NCI-H2227 treated with DMSO at 0.1 percent for 48 hours (cell line): ENCODE data around the gene CYLD.
A peak's percentile ranks its signal among the peaks of the same experiment; 100 is the strongest.

Source experiments
- DNase-seq: peaks from one replicate; lab custom pipeline; 2025; lab: John Stamatoyannopoulos, UW

CYLD gene

DNA sequence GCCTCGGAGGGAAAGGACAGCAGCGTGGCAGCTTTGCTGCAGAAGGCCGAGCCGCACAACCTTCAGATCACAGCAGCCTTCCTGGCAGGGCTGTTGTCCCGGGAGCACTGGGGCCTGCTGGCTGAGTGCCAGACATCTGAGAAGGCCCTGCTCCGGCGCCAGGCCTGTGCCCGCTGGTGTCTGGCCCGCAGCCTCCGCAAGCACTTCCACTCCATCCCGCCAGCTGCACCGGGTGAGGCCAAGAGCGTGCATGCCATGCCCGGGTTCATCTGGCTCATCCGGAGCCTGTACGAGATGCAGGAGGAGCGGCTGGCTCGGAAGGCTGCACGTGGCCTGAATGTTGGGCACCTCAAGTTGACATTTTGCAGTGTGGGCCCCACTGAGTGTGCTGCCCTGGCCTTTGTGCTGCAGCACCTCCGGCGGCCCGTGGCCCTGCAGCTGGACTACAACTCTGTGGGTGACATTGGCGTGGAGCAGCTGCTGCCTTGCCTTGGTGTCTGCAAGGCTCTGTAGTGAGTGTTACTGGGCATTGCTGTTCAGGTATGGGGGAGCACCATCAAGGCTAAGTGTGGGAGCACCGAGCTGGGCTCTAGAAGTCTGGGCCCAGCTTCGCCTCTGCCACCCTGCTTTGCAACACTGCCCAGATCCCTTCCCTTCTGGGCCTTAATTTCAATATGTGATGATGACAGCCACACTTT is 29.9 kb upstream of the CYLD start:
- DNase-seq: peak; percentile 8

- peak; percentile 7 for DNase-seq
Observed at GRCh38 chr16:50712560-50712898, 29.4 kb upstream of the CYLD start.

DNA sequence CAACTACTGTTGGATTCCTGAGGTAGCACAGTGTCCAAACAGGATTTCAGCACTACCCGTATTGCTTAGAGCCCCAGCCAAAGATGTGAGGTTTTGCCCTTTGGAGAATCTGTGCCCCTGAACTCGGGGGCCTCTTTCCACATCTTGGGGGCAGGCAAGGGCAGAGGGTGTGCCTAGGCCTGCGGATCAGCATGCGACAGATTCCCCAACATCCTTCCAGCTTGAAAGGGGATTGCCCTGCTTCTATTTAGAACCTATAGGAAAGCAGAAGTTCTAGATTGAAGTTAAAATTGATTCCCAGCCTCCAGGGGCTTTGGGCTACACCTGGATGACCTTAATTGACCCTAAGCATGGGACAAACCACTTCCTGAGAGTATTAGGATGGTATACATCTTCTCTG is 28.9 kb upstream of the CYLD start:
- no peak for DNase-seq

DNA sequence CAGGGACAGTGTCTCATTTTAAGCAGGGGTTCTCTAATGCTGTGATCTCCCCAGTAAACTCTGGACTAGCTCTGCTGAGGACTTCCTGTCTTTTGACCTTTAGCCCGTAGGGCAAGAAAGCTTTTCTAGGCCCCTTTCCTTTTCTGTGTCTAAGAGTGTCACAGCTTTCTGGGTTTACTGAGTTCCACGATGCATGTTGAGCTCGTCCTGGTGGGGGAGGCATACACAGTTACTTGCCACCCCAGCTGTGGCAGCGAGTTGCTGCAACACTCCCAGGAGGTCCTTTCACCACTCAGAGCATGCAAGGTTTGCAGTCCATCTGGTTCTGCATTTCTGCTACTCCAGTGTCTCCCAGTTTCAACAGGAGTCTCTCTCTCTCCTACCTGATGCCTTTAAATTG is 24.8 kb upstream of the CYLD start:
- DNase-seq: no peak

GRCh38 chr16:50717494-50717893 is 24.4 kb upstream of the CYLD start:
- DNase-seq: no peak

- DNase-seq: no peak
Observed at GRCh38 chr16:50718061-50718760, 23.7 kb upstream of the CYLD start.

GRCh38 chr16:50718761-50719400 is 23.0 kb upstream of the CYLD start:
- no peak for DNase-seq

- DNase-seq: no peak
Observed at GRCh38 chr16:50719401-50720337, 22.2 kb upstream of the CYLD start.

DNA sequence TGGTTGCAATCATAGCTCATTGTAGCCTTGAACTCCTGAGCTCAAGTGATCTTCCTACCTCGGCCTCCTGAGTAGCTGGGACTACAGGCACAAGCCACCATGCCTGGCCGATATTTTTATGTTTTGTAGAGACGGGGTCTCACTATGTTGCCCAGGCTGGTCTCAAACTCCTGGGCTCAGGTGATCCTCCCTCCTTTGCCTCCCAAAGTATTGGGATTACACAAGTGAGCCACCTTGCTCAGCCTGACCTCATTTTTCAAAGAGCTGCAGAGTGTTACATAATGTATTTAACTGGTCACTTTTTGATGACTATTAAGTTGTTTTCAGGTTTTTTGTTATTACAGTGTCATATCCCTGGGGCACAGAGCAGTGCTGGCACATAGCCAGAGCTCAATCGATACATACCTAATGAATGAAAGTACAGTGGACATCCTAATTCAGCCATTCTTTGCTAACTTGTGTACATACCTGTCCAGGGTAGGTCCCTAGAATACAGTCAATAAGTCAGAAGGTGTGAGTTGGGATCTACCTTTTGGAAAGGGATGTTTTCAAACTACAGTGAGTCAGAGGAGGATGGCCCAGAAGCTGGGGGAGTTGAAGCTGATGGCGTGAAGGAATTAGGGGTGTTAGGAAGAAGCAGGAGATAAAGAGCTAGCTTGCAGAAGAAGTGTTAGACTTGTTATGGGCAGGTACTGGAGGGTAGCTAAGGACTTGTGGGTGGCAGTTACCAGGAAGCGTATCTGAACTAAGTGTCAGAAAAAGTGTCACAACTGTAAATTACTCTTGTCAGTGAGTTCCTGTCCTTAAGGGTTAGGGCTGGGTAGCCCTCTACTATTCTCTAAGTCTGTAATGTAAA is 20.1 kb upstream of the CYLD start:
- DNase-seq: no peak

DNA sequence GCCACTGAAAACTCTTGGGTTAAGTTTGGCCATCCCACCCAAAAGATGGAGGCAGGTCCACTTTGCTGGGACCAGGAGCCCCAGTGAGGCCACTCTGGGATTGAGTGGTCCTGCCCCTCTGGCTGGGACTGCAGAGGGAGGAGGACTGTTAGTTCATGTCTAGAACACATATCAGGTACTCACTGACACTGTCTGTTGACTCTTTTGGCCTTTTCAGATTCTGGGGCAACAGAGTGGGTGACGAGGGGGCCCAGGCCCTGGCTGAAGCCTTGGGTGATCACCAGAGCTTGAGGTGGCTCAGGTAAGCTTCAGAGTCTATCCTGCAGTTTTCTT is 19.5 kb upstream of the CYLD start:
- DNase-seq: no peak

- DNase-seq: no peak
Observed at GRCh38 chr16:50722960-50723359, 18.9 kb upstream of the CYLD start.

DNA sequence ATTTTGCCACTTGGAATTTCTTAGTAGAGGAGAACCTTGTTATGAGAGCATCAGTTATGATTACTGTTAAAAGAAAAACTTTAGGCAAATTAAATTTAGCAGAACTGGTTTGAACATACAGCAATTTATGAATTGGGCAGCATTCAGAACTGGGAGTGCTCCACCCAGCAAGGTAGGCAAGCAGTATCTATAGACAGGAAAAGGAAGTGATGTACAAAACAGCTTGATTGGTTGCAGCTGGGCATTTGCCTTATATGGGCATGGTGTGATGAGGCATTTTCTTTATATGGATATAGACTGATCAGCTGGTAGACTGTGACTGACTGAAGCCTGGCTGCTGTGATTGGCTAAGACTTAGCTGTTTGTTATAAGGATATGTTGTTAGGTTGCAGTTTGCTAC is 17.6 kb upstream of the CYLD start:
- no peak for DNase-seq

DNA sequence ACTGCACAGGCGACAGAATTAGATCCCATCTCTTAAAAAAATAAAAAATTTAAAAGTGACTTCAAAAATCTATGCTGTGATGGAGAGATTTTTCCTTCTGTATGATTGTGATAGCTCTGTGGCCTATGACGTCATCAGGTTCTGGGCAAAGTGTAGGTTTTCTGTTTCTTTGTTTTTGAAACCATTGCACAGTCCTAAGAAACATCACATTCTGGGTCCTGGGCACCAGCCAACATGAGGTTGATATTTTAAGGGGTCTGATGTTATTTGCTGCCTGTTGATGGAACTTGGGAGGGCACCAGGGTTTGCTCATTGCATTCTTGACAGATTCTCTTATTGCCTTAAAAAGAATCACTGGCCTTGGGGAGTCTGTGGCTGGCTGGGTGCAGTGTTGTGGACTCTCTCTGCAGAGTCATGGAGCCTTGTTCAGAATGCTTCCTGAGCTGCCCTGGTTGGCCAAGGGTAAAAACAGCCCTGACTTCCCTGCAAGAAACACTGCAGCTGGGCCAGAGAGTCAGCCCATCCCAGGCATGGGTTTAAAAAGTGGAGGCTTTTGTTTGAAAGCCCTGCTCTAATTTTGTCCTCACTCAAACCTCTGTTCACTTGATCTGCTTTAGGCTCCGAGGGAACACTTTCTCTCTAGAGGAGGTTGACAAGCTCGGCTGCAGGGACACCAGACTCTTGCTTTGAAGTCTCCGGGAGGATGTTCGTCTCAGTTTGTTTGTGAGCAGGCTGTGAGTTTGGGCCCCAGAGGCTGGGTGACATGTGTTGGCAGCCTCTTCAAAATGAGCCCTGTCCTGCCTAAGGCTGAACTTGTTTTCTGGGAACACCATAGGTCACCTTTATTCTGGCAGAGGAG is 10.5 kb upstream of the CYLD start:
- no peak for DNase-seq

GRCh38 chr16:50731989-50732832 is 9.7 kb upstream of the CYLD start:
- no peak for DNase-seq

DNA sequence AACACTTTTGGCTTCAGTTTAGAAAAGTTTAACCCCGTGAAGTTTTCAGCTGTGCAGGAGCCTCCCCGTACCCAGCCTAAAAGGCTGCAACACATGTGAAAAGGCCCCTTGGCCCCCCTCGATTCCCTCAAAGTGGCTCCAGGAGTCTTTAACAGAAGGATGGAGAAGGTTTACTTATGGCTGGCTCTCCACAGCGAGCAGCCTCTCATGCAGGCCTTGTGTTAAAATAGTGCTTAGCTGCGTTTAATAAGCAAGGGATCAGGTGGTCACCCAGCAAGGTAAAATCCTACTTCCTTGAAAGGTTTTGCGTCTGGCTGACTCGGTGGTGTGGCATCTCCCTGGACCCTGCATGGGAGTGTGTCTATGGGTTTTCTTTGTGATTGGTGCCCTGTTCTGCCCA is 8.4 kb upstream of the CYLD start:
- DNase-seq: no peak

GRCh38 chr16:50735629-50736122 is 6.2 kb upstream of the CYLD start:
- no peak for DNase-seq

DNA sequence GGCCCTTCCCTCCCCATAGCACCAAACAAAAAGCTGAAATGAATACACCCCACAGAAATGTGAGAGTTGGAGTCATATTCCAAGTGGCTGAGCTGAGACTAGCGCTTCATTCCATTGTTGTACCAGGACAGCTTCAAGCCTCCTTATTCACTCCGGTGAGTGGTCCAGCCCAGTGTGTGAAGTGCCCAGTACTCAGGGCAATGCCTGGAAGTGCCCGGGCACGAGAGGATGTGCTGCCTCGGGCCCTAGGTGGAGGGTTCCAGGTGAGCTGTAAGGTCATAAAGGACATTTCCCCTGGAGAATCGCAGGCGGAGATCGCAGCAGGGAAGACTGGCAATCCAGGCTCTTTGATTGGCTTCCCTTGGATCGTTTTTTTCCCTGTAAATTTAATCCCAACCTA is 5.4 kb upstream of the CYLD start:
- no peak for DNase-seq

- no peak for DNase-seq
Observed at GRCh38 chr16:50737420-50737959, 4.4 kb upstream of the CYLD start.

DNA sequence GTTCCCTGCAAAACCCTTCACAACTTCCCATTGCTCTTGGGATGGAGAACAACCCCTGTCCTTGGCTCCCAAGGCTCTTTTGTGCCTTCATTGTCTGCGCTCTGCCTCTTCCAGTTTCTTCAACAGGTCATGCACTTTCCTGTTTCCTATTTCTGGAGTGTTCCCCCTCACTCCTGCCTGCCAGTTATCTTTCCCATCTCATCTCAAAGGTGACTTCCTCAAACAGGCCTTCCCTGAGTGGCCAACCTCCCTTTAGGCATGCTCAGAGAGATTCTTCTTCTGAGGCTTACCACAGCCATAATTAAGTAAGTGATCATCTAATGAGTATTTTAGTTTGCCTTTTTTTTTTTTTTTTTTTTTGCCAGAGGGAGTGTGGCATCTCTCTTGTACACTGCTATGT is 2.9 kb upstream of the CYLD start:
- DNase-seq: no peak
